ENCODE measurements around the gene ID3.

The ID3 gene

GRCh38 chr1:23566304-23566703 lies 7.0 kb upstream of the ID3 start:
- DNase-seq (ENCODE audit: low read depth in 1 of 2, low spot score in 1 of 2) = no peak

- no peak for DNase-seq (ENCODE audit: low read depth in 1 of 2, low spot score in 1 of 2)
Measured at GRCh38 chr1:23565776-23566175, 6.5 kb upstream of the ID3 start.

- DNase-seq (ENCODE audit: low read depth in 1 of 2, low spot score in 1 of 2) = no peak
Measured at GRCh38 chr1:23564529-23565122, 5.3 kb upstream of the ID3 start.

GRCh38 chr1:23563755-23564374 lies 4.6 kb upstream of the ID3 start:
- DNase-seq (ENCODE audit: low read depth in 1 of 2, low spot score in 1 of 2) = no peak

- DNase-seq (ENCODE audit: low read depth in 1 of 2, low spot score in 1 of 2) = no peak
Measured at GRCh38 chr1:23563003-23563402, 3.7 kb upstream of the ID3 start.

- DNase-seq (ENCODE audit: low read depth in 1 of 2, low spot score in 1 of 2) = no peak
Measured at GRCh38 chr1:23562137-23562876, 3.0 kb upstream of the ID3 start.

- DNase-seq (ENCODE audit: low read depth in 1 of 2, low spot score in 1 of 2) = no peak
Measured at GRCh38 chr1:23561813-23562100, 2.5 kb upstream of the ID3 start.

- no peak for DNase-seq (ENCODE audit: low read depth in 1 of 2, low spot score in 1 of 2)
Measured at GRCh38 chr1:23561076-23561812, 1.9 kb upstream of the ID3 start.

- no peak for DNase-seq (ENCODE audit: low read depth in 1 of 2, low spot score in 1 of 2)
Measured at GRCh38 chr1:23559985-23560741, 862 bp upstream of the ID3 start.

- no peak for DNase-seq (ENCODE audit: low read depth in 1 of 2, low spot score in 1 of 2)
Measured at GRCh38 chr1:23558872-23559135, 497 bp downstream of the ID3 start.

GRCh38 chr1:23558140-23558871 lies 995 bp downstream of the ID3 start:
- DNase-seq (ENCODE audit: low read depth in 1 of 2, low spot score in 1 of 2) = no peak

- no peak for DNase-seq (ENCODE audit: low read depth in 1 of 2, low spot score in 1 of 2)
Measured at GRCh38 chr1:23557471-23558124, 1.7 kb downstream of the ID3 start.

- no peak for DNase-seq (ENCODE audit: low read depth in 1 of 2, low spot score in 1 of 2)
Measured at GRCh38 chr1:23556635-23557470, 2.4 kb downstream of the ID3 start.

- DNase-seq (ENCODE audit: low read depth in 1 of 2, low spot score in 1 of 2) = no peak
Measured at GRCh38 chr1:23555986-23556634, 3.2 kb downstream of the ID3 start.

- no peak for DNase-seq (ENCODE audit: low read depth in 1 of 2, low spot score in 1 of 2)
Measured at GRCh38 chr1:23555270-23555985, 3.9 kb downstream of the ID3 start.

- DNase-seq (ENCODE audit: low read depth in 1 of 2, low spot score in 1 of 2) = peak; percentile 69 to 83
Measured at GRCh38 chr1:23554481-23555269, 4.6 kb downstream of the ID3 start.

- DNase-seq (ENCODE audit: low read depth in 1 of 2, low spot score in 1 of 2) = no peak
Measured at GRCh38 chr1:23554127-23554480, 5.2 kb downstream of the ID3 start.
